K562 (cell line): ENCODE results near the gene DESI2. TPM values are rescaled to one million over a fixed set of nuclear protein-coding genes. Genes with fewer than 3 reads are reported as not detected.

ENCODE experiments used
- ATAC-seq: fragments of 200-7000 bp; cut with Tn5 transposase; 3 replicates; pipeline ENCODE4 v1.9.1; 2020; ENCODE audit warnings: moderate library complexity
- BruUV-seq: library from RNA; stranded (reverse); fragments of 400-500 nt; replicated peaks from 2 replicates; lab custom pipeline; 2021; lab: Mats Ljungman, UMichigan
- CTCF ChIA-PET: fragments of 300-600 bp; formaldehyde crosslinking; extraction: SDS; loops from one replicate; lab custom pipeline; 2021; ENCODE audit warnings: low intra/inter-chr PET ratio; lab: Yijun Ruan, JAX
- POLR2A ChIA-PET: fragments of 300-600, 350-650 bp; sonication (Branson Sonifier 250); formaldehyde crosslinking; extraction: SDS; loops from one replicate; lab custom pipeline; 2021; ENCODE audit warnings: antibody characterized with exemption, inconsistent platforms; lab: Yijun Ruan, JAX
- DNase-seq, 4 experiments: peaks; one replicate each; pipeline versions ENCODE4 v3.0.0 to v3.0.0-alpha.2; 2011 to 2018; ENCODE audit warnings: low spot score in 3 of 4, mixed read lengths in 3 of 4; ENCODE audit errors: extremely low read depth in 1 of 4
- FAIRE-seq: peaks from 2 replicates; lab custom pipeline; 2011; peaks lifted over from hg19 to GRCh38; lab: Jason Lieb, UNC
- H2AFZ ChIP-seq: 2 replicates; pipeline ENCODE4 v1.6.0; 2011; ENCODE audit warnings: low read depth, low read length, control low read depth, inconsistent platforms
- H3K27ac ChIP-seq: fragments of 200-600 bp; 3 replicates; pipeline ENCODE4 v1.8.0; 2011; ENCODE audit warnings: low read depth, mild to moderate bottlenecking, control low read depth, inconsistent platforms, low read length, moderate library complexity, mixed read lengths; ENCODE audit errors: extremely low read depth
- H3K27me3 ChIP-seq, 2 experiments: fragments of 300-600 bp in 1 of 2; 2 replicates in 1 of 2; 3 replicates in 1 of 2; pipeline versions ENCODE4 v1.6.0 to v1.8.0; 2011; ENCODE audit warnings: inconsistent platforms in 2 of 2, low read length in 2 of 2, mild to moderate bottlenecking in 1 of 2, mixed read lengths in 1 of 2, moderate library complexity in 1 of 2; ENCODE audit not compliant: control insufficient read depth in 2 of 2, insufficient read depth in 2 of 2
- H3K36me3 ChIP-seq: fragments of 300-600 bp; 3 replicates; pipeline ENCODE4 v1.8.0; 2011; ENCODE audit warnings: mild to moderate bottlenecking, low read length, inconsistent platforms; ENCODE audit not compliant: control insufficient read depth, insufficient read depth
- H3K4me1 ChIP-seq, 2 experiments: fragments of 200-600 bp in 1 of 2; replicated peaks in 1 of 2; 2 replicates in 1 of 2; 3 replicates in 1 of 2; pipeline versions ENCODE4 v1.5.1 to v1.8.0; 2011; ENCODE audit warnings: inconsistent platforms in 2 of 2, low read length in 2 of 2, mild to moderate bottlenecking in 1 of 2, mixed read lengths in 1 of 2, moderate library complexity in 1 of 2; ENCODE audit not compliant: control insufficient read depth in 2 of 2, insufficient read depth in 2 of 2
- H3K4me2 ChIP-seq: 2 replicates; pipeline ENCODE4 v1.6.1; 2011; ENCODE audit warnings: low read length, control low read depth, inconsistent platforms, mixed read lengths; ENCODE audit not compliant: insufficient read depth
- H3K4me3 ChIP-seq: fragments of 200-600 bp; sonication (generic), shearing (Covaris generic); 2 replicates; pipeline ENCODE4 v1.5.1; 2016; ENCODE audit warnings: control low read depth, inconsistent platforms
- H3K79me2 ChIP-seq: fragments of 200-600 bp; 3 replicates; pipeline ENCODE4 v1.8.0; 2011; ENCODE audit warnings: low read length, inconsistent platforms; ENCODE audit not compliant: control insufficient read depth, insufficient read depth
- H3K9ac ChIP-seq, 2 experiments: 2 replicates each; pipeline versions ENCODE4 v1.6.0 to v1.6.1; 2011; ENCODE audit warnings: low read depth in 2 of 2, low read length in 2 of 2, control low read depth in 1 of 2, inconsistent platforms in 1 of 2, mild to moderate bottlenecking in 1 of 2, mixed read lengths in 1 of 2; ENCODE audit not compliant: insufficient read depth in 1 of 2
- H3K9me1 ChIP-seq: one replicate; pipeline ENCODE4 v1.6.0; 2011; ENCODE audit warnings: inconsistent platforms, mild to moderate bottlenecking, low read length, moderate library complexity; ENCODE audit not compliant: control insufficient read depth, insufficient read depth
- H3K9me3 ChIP-seq: replicated peaks from 2 replicates; pipeline ENCODE4 v1.5.1; 2011; ENCODE audit warnings: low read depth, low read length, inconsistent platforms; ENCODE audit not compliant: control insufficient read depth, insufficient read depth
- H4K20me1 ChIP-seq: replicated peaks from 2 replicates; pipeline ENCODE4 v1.6.1; 2011; ENCODE audit warnings: low read length, inconsistent platforms, mixed read lengths; ENCODE audit not compliant: control insufficient read depth, insufficient read depth
- BCLAF1 ChIP-seq, 2 experiments: fragments of 450-650 bp in 1 of 2; IDR thresholded peaks; 2 replicates each; pipeline ENCODE4 v1.6.1; 2011 to 2017; ENCODE audit warnings: low read depth in 2 of 2, antibody characterized with exemption in 1 of 2, borderline replicate concordance in 1 of 2, low read length in 1 of 2, mild to moderate bottlenecking in 1 of 2, mixed read lengths in 1 of 2; ENCODE audit not compliant: control insufficient read depth in 1 of 2
- BRD9 ChIP-seq: fragments of 450-650 bp; IDR thresholded peaks from 2 replicates; pipeline ENCODE4 v1.6.1; 2018; ENCODE audit warnings: low read depth; ENCODE audit not compliant: partially characterized antibody
- EP300 ChIP-seq: IDR thresholded peaks from 2 replicates; pipeline ENCODE4 v1.6.1; 2012; ENCODE audit warnings: low read length, improper control_type of control experiment
- JUN ChIP-seq, 2 experiments: sonication (generic) in 1 of 2; formaldehyde crosslinking in 1 of 2; IDR thresholded peaks; 2 replicates each; pipeline versions ENCODE4 v1.6.1 to v1.8.0; 2012 to 2022; ENCODE audit warnings: borderline replicate concordance in 2 of 2, mild to moderate bottlenecking in 2 of 2, improper control_type of control experiment in 1 of 2, low read depth in 1 of 2, low read length in 1 of 2, missing genetic modification reagents in 1 of 2
- MIER1 ChIP-seq: fragments of 450-650 bp; IDR thresholded peaks from 2 replicates; pipeline ENCODE4 v1.6.1; 2016; ENCODE audit warnings: antibody characterized with exemption, mild to moderate bottlenecking, low read depth
- SPI1 ChIP-seq: IDR thresholded peaks from 2 replicates; pipeline ENCODE4 v1.6.1; 2011; ENCODE audit warnings: low read depth, low read length, control low read depth, borderline replicate concordance
- ZBTB17 ChIP-seq: fragments of 450-650 bp; formaldehyde crosslinking; IDR thresholded peaks from 2 replicates; pipeline ENCODE4 v1.4.0; 2020; ENCODE audit warnings: mild to moderate bottlenecking
- WGBS: fragments of 100-300 bp; shearing (Covaris generic); methylation state at CpG from one replicate; pipeline ENCODE4 v1.1.6; 2016; ENCODE audit warnings: low coverage, mixed read lengths; ENCODE audit not compliant: insufficient coverage; ENCODE audit errors: missing lambda C conversion rate; 5-methylcytosine and 5-hydroxymethylcytosine counted together
- in situ Hi-C: fragments of 300-500 bp; cut with MboI; formaldehyde crosslinking; loops from 4 replicates; pipeline ENCODE4 v1.15.0; 2018; ENCODE audit warnings: inconsistent platforms, mixed read lengths
- intact Hi-C: fragments of 100-400 bp; cut with micrococcal nuclease; formaldehyde crosslinking; loops from 2 replicates; pipeline ENCODE4 v1.14.2; 2022
- polyA plus RNA-seq, 8 experiments: library from polyadenylated mRNA; depleted of rRNA in 4 of 8; stranded (reverse) in 5 of 8; unstranded in 3 of 8; fragments of >200 nt; fragmentation: Nextera tagmentation in 2 of 8; fragmentation: Illumina TruSeq in 1 of 8; extraction: Ambion mirVana in 2 of 8; extraction: Trizol in 1 of 8; gene quantifications; 2 replicates each; pipeline versions ENCODE4 v1.2.1 to v1.2.3, GENCODE V29; 2011 to 2014; ENCODE audit warnings: inconsistent platforms in 1 of 8, missing spikeins in 1 of 8
- total RNA-seq, 7 experiments: library from RNA; depleted of rRNA in 6 of 7; stranded (reverse); fragments of >200 nt in 6 of 7; fragmentation: Illumina TruSeq in 2 of 7; extraction: Trizol in 2 of 7; gene quantifications; 2 replicates each; pipeline versions ENCODE4 v1.2.1 to v1.2.3, GENCODE V29; 2011 to 2021; ENCODE audit warnings: low replicate concordance in 1 of 7

DESI2 gene
- total and polyA plus RNA-seq, 9 of the 15 experiments (the other 6 are each of a cell fraction or from before 2014, with no cell fraction given): 17.4 to 59.4 (median 38.4) TPM

GRCh38 chr1:244712669-244713068 is 59.7 kb downstream of the DESI2 start (continued):
- TF ChIP-seq BRD9 (no peak), EP300 (no peak), MIER1 (no peak), JUN (IDR thresholded peaks at IDR 0.05; ENCODE audit: borderline replicate concordance, low read depth, low read length) (no peak), JUN (CRISPR knock-in tag; IDR thresholded peaks at IDR 0.05; ENCODE audit: borderline replicate concordance) (no peak), BCLAF1 (IDR thresholded peaks at IDR 0.05; ENCODE audit: borderline replicate concordance in 1 of 2, control insufficient read depth in 1 of 2, low read depth in 2 of 2, low read length in 1 of 2) (no peak)
- TF ChIP-seq, all 486 proteins: peak for 0

- no TSS peak for BruUV-seq
These were observed 60.4 kb downstream of the DESI2 start for GRCh38 chr1:244713332-244713731.

More at GRCh38 chr1:244713332-244713731, 60.4 kb downstream of the DESI2 start:
- Histone ChIP-seq H3K36me3 (no peaks in the 10 kb centered on the region), H3K27ac (no peak overlapping the region), H3K4me1 (no peaks in the 10 kb centered on the region), H3K27me3 (peaks cover 22 to 49% of the 10 kb centered on the region in 2 experiments), H3K79me2 (no peaks in the 10 kb centered on the region), H3K4me3 (no peak overlapping the region), H3K4me2 (no peak overlapping the region), H3K9me1 (no peaks in the 10 kb centered on the region), H3K9me3 (no peaks in the 10 kb centered on the region), H2AFZ (no peak overlapping the region), H3K9ac (no peak overlapping the region), H4K20me1 (no peaks in the 10 kb centered on the region; the same call in 1 of the 2 replicates)
- FAIRE-seq: no peak
- TF ChIP-seq ZBTB17 (CRISPR knock-in tag) (no peak), SPI1 (peak; percentile 89)
- no peak for DNase-seq
- ChIA-PET POLR2A (interaction anchor here (1.3 kb wide), 1 partner anchor 13 kb away, joined by 3 read pairs; no protein-coding TSS in a partner anchor), CTCF (no interaction called here)
- 21% methylated on average over 8 of the region's 8 CpGs for WGBS
- no peak for ATAC-seq
- intact Hi-C loops (no loop called here), in situ Hi-C loops (no loop called here)
